ENCODE measurements around the gene QPCTL.
A peak's percentile ranks its signal among the peaks of the same experiment; 100 is the strongest.
"Not testable (repeated sequence)": the region's sequence is repeated elsewhere in the genome, so short reads cannot be mapped to it uniquely, and the experiment has no call there.

The QPCTL gene

DNA sequence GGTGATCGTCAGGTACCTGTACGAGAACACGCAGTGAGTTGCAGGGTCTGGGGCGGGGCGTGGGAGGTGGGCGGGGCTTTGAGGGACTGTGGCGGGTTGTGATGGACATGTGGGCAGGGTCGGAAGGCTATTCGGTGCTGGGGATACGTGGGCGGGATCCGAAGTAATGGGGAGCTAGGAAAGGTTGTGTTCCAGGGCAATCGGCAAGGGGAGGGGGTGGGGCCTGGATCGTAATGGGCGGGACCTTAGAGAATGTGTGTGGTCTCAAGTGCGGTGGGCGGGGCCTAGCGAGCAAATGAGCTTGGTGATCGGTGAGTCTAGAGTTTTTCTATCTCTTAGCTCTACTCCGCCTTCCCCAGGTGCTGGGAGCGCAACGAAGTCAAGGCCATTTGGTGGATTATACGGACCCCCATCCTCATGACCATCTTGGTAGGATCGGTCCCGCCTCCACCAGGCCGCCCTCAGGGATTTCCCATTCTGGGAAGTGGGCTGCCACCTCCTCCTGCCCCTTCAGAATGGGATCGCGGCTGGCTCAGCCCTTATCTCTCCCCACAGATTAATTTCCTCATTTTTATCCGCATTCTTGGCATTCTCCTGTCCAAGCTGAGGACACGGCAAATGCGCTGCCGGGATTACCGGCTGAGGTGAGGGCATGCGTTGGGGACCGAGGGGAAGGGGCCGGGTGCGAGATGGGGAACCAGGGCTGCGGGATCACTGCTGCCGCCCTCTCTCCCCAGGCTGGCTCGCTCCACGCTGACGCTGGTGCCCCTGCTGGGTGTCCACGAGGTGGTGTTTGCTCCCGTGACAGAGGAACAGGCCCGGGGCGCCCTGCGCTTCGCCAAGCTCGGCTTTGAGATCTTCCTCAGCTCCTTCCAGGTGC, 14.9 kb upstream of the QPCTL start:
- Histone ChIP-seq H3K4me1 (ENCODE audit: control insufficient read depth, insufficient read depth, low read length) (peaks cover 9% of the 10 kb centered on the region), H3K9me3 (ENCODE audit: control insufficient read depth, low read length) (no peaks in the 10 kb centered on the region), H3K9ac (ENCODE audit: low read length) (no peak overlapping the region), H3K4me3 (ENCODE audit: low read length) (no peak overlapping the region), H3K27me3 (replicated peaks; ENCODE audit: control insufficient read depth, insufficient read depth, low read length) (peaks cover 24% of the 10 kb centered on the region), H3K36me3 (ENCODE audit: control insufficient read depth, insufficient read depth, low read length, severe bottlenecking) (no peaks in the 10 kb centered on the region)
- peak; percentile 63 for DNase-seq (ENCODE audit: low read depth)

DNA sequence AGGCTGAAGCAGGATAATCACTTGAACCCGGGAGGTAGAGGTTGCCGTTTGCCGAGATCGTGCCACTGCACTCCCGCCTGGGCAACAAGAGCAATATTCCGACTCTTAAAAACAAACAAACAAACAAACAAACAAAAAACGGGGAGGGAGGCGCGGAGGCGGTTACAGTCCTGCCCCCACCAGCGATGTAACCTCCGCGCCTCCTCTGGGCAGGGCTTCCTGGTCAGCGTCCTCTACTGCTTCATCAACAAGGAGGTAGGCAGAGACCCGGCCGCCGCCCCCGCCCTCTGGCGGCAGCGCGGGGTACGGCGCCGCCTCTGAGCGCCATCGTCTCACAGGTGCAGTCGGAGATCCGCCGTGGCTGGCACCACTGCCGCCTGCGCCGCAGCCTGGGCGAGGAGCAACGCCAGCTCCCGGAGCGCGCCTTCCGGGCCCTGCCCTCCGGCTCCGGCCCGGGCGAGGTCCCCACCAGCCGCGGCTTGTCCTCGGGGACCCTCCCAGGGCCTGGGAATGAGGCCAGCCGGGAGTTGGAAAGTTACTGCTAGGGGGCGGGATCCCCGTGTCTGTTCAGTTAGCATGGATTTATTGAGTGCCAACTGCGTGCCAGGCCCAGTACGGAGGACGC, 11.0 kb upstream of the QPCTL start:
- Histone ChIP-seq H3K9me3 (ENCODE audit: control insufficient read depth, low read length) (no peaks in the 10 kb centered on the region), H3K36me3 (ENCODE audit: control insufficient read depth, insufficient read depth, low read length, severe bottlenecking) (peaks cover 20% of the 10 kb centered on the region), H3K27me3 (replicated peaks; ENCODE audit: control insufficient read depth, insufficient read depth, low read length) (peaks cover 14% of the 10 kb centered on the region), H3K4me1 (ENCODE audit: control insufficient read depth, insufficient read depth, low read length) (peaks cover 9% of the 10 kb centered on the region), H3K9ac (ENCODE audit: low read length) (peak overlapping the region; percentile 58), H3K4me3 (ENCODE audit: low read length) (peak overlapping the region; percentile 77)
- peak; percentile 90 for DNase-seq (ENCODE audit: low read depth)

DNA sequence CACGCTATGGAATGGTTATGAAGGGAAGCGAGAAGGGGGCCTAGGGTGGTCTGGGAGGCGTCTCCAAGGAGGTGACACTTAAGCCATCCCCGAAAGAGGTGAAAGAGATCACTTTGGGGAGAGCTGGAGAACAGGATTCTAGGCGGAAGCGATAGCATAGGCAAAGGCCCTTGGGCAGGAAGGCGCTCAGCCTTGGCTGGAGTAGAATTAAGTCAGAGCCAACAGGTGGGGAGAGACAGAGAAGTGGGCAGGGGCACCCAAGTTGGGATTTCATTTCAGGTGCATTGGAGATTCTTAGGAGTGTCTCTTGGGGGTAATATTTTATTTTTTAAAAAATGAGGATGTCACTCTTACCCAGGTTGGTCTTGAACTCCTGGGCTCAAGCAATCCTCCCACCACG, 10.3 kb upstream of the QPCTL start:
- H3K36me3 ChIP-seq (ENCODE audit: control insufficient read depth, insufficient read depth, low read length, severe bottlenecking) = peaks cover 24% of the 10 kb centered on the region
- no peak for DNase-seq (ENCODE audit: low read depth)
- peaks cover 9% of the 10 kb centered on the region for H3K27me3 ChIP-seq (replicated peaks; ENCODE audit: control insufficient read depth, insufficient read depth, low read length)
- peaks cover 9% of the 10 kb centered on the region for H3K4me1 ChIP-seq (ENCODE audit: control insufficient read depth, insufficient read depth, low read length)
- no peak overlapping the region for H3K4me3 ChIP-seq (ENCODE audit: low read length)
- H3K9ac ChIP-seq (ENCODE audit: low read length) = peak overlapping the region; percentile 58
- no peaks in the 10 kb centered on the region for H3K9me3 ChIP-seq (ENCODE audit: control insufficient read depth, low read length)

DNA sequence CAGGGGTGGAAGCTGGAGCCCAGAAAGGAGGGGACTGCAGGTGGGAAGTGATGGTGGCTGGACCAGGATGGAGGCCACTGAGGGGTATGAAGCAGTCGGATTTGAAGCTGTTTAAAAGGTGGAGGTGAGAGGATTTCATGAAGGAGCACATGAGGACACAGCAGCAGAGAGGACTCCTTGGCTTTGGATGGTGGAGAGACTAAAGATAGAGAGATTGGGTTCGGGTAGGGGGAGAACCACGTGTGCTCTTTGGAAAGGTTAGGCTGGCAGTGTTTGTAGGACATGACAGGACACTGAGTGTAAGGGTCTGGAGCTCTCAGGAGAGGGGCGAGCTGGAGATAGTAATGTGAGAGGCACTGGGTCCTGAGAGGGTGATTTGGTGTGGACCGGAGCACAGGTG, 9.6 kb upstream of the QPCTL start:
- Histone ChIP-seq H3K9me3 (ENCODE audit: control insufficient read depth, low read length) (no peaks in the 10 kb centered on the region), H3K27me3 (replicated peaks; ENCODE audit: control insufficient read depth, insufficient read depth, low read length) (peaks cover 3% of the 10 kb centered on the region), H3K4me1 (ENCODE audit: control insufficient read depth, insufficient read depth, low read length) (peaks cover 4% of the 10 kb centered on the region), H3K36me3 (ENCODE audit: control insufficient read depth, insufficient read depth, low read length, severe bottlenecking) (peaks cover 32% of the 10 kb centered on the region), H3K4me3 (ENCODE audit: low read length) (no peak overlapping the region), H3K9ac (ENCODE audit: low read length) (no peak overlapping the region)
- no peak for DNase-seq (ENCODE audit: low read depth)

DNA sequence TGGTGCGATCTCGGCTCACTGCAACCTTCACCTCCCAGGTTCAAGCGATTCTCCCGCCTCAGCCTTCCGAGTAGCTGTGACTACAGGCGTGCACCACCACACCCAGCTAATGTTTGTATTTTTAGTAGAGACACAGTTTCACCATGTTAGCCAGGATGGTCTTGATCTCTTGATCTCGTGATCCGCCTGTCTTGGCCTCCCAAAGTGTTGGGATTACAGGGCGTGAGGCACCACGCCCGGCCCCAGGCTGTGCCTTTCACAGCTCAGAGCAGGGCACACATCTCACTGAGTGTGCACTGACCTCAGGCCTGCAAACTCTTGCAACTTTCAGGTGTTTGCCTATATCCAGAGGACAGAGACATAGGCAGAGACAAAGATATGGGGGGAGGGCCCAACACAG, 7.4 kb upstream of the QPCTL start:
- not testable (repeated sequence) for H3K27me3 ChIP-seq (replicated peaks; ENCODE audit: control insufficient read depth, insufficient read depth, low read length); DNase-seq (ENCODE audit: low read depth); H3K4me1 ChIP-seq (ENCODE audit: control insufficient read depth, insufficient read depth, low read length); H3K9me3 ChIP-seq (ENCODE audit: control insufficient read depth, low read length); H3K4me3 ChIP-seq (ENCODE audit: low read length); H3K9ac ChIP-seq (ENCODE audit: low read length)
- H3K36me3 ChIP-seq (ENCODE audit: control insufficient read depth, insufficient read depth, low read length, severe bottlenecking) = peaks cover 40% of the 10 kb centered on the region

DNA sequence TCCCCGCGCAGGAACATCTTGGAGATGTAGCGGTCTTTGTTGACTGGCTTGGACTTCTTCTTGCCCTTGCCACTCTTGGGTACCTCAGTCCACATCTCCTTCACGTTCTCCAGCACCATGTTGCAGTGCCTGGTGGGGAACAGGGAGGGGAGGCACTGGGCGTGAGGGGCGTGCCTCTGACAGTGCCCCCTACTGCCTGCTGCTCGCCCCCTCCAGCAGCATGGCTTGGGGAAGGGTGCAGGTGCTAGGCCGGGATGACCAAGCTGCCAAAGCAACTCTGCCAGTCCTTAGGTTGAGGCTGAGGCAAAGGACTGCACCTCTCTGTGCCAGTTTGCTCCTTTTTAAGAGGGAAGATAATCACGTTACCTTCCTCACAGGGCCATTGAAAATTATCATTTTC, 4.9 kb upstream of the QPCTL start:
- H3K27me3 ChIP-seq (replicated peaks; ENCODE audit: control insufficient read depth, insufficient read depth, low read length) = no peaks in the 10 kb centered on the region
- no peak for DNase-seq (ENCODE audit: low read depth)
- no peak overlapping the region for H3K9ac ChIP-seq (ENCODE audit: low read length)
- no peak overlapping the region for H3K4me3 ChIP-seq (ENCODE audit: low read length)
- H3K9me3 ChIP-seq (ENCODE audit: control insufficient read depth, low read length) = no peaks in the 10 kb centered on the region
- peaks cover 40% of the 10 kb centered on the region for H3K36me3 ChIP-seq (ENCODE audit: control insufficient read depth, insufficient read depth, low read length, severe bottlenecking)
- peaks cover 6% of the 10 kb centered on the region for H3K4me1 ChIP-seq (ENCODE audit: control insufficient read depth, insufficient read depth, low read length)

DNA sequence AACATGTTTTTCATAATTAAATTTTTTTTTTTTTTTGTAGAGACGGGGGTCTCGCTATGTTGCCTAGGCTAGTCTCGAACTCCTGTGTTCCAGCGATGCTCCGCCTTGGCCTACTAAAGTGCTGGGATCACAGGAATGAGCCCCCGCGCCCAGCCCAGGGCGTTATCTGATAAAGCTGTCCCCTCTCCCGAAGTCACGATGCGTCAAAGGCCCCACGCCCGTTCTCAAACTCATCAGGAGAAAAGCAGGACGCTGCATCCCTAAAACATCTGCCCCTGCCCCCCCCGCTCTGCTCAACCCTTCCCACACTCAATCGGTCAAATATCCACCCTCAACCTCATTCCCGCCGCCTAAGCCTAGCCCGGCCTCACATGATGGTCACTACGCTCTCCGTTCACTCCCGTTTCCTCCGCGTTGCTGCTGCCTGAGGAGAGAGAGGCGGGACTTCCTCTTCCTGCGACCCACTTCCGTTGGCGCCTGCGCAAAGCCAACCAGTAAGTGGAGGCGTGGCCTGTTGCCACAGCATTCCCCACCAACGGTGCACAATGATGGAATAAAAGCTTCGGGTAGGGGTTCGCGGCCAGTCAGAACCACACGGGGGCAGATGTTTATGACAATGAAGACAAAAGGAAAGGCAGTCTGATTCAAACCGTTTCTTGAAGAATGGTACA, 815 bp upstream of the QPCTL start, which contains the start of gene SNRPD2:
TSS of gene SNRPD2 (minus strand) at position 438 of the 671 bp plus-strand sequence. CDS start at position 373, 65 bp downstream.
- DNase-seq (ENCODE audit: low read depth) = peak; percentile 98
- peak within 1 kb of the TSS; percentile 94 for H3K4me3 ChIP-seq (ENCODE audit: low read length)

DNA sequence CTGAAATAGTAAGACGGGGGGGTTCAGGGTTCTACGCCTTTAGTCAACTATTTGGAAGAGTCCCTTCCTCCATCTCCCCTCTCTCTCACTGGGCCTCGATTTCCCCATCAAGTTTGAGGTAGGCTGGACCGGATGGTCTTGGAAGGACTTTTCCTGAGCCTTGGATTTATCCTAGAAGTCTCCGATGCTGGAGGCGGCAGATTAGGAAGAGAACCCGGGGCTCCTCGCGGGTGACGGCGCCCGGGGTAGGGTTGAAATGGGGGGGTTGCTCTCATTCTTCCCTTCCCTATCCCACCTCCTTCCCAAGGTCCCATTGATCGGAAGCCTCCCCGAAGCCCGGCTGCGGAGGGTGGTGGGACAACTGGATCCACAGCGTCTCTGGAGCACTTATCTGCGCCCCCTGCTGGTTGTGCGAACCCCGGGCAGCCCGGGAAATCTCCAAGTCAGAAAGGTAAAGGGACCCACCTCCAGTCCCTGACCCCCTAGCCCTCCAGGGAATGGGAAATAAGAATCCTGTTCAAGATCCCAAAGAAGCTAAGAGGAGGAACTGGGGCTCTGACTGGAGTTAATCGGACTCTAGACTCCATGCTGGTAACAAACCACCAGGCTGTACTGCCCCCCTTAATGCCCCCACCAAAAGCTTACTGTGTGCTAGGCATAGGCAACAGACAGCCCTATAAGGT, 781 bp downstream of the QPCTL start:
- no peaks in the 10 kb centered on the region for H3K27me3 ChIP-seq (replicated peaks; ENCODE audit: control insufficient read depth, insufficient read depth, low read length)
- peak overlapping the region; percentile 90 for H3K9ac ChIP-seq (ENCODE audit: low read length)
- H3K36me3 ChIP-seq (ENCODE audit: control insufficient read depth, insufficient read depth, low read length, severe bottlenecking) = peaks cover 4% of the 10 kb centered on the region
- DNase-seq (ENCODE audit: low read depth) = peak; percentile 95
- peaks cover 8% of the 10 kb centered on the region for H3K4me1 ChIP-seq (ENCODE audit: control insufficient read depth, insufficient read depth, low read length)
- H3K9me3 ChIP-seq (ENCODE audit: control insufficient read depth, low read length) = no peaks in the 10 kb centered on the region
- peak overlapping the region; percentile 94 for H3K4me3 ChIP-seq (ENCODE audit: low read length)

More for the DNA sequence above, 815 bp upstream of the QPCTL start, which contains the start of gene SNRPD2:
- Histone ChIP-seq H3K9me3 (ENCODE audit: control insufficient read depth, low read length) (no peaks in the 10 kb centered on the region), H3K4me1 (ENCODE audit: control insufficient read depth, insufficient read depth, low read length) (peaks cover 8% of the 10 kb centered on the region), H3K9ac (ENCODE audit: low read length) (peak within 1 kb of the TSS; percentile 94), H3K36me3 (ENCODE audit: control insufficient read depth, insufficient read depth, low read length, severe bottlenecking) (peaks cover 19% of the 10 kb centered on the region), H3K27me3 (replicated peaks; ENCODE audit: control insufficient read depth, insufficient read depth, low read length) (no peaks in the 10 kb centered on the region)

DNA sequence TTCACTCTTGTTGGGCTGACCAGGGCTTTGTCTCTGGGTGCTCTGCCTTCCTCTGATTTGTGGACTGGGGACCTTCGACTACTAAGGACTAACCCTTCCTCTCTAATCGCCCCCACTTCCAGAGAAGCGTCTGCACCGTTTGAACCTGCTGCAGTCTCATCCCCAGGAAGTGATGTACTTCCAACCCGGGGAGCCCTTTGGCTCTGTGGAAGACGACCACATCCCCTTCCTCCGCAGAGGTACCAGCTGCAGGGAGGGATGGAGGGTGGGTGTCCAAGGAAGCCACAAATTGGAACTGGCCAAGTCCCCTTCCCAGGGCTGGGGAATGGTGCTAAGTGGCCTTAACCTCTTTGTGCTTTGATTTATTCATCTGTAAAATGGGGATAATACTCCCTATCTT, 9.2 kb downstream of the QPCTL start:
- H3K4me3 ChIP-seq (ENCODE audit: low read length) = no peak overlapping the region
- no peak overlapping the region for H3K9ac ChIP-seq (ENCODE audit: low read length)
- H3K27me3 ChIP-seq (replicated peaks; ENCODE audit: control insufficient read depth, insufficient read depth, low read length) = no peaks in the 10 kb centered on the region
- no peak for DNase-seq (ENCODE audit: low read depth)
- peaks cover 13% of the 10 kb centered on the region for H3K36me3 ChIP-seq (ENCODE audit: control insufficient read depth, insufficient read depth, low read length, severe bottlenecking)
- no peaks in the 10 kb centered on the region for H3K4me1 ChIP-seq (ENCODE audit: control insufficient read depth, insufficient read depth, low read length)
- no peaks in the 10 kb centered on the region for H3K9me3 ChIP-seq (ENCODE audit: control insufficient read depth, low read length)

DNA sequence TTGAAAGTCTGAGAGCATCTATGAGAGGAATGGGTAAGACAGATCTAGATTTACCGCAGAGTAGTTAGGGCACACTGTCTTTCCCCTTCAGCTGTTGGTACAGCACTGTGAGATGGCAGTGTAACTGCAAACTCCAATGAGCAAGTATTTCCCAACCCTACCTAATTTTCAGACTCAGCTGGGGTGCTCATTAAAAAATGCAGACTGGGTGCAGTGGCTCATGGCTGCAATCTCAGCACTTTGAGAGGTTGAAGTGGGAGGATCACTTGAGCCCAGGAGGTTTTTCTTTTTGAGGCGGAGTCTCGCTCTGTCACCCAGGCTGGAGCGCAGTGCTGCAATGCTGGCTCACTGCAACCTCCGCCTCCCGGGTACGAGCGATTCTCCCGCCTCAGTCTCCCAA, 12.6 kb downstream of the QPCTL start:
- peaks cover 13% of the 10 kb centered on the region for H3K36me3 ChIP-seq (ENCODE audit: control insufficient read depth, insufficient read depth, low read length, severe bottlenecking)

More for the DNA sequence above, 12.6 kb downstream of the QPCTL start:
- Histone ChIP-seq H3K27me3 (replicated peaks; ENCODE audit: control insufficient read depth, insufficient read depth, low read length) (no peaks in the 10 kb centered on the region), H3K9me3 (ENCODE audit: control insufficient read depth, low read length) (no peaks in the 10 kb centered on the region), H3K4me1 (ENCODE audit: control insufficient read depth, insufficient read depth, low read length) (no peaks in the 10 kb centered on the region), H3K9ac (ENCODE audit: low read length) (no peak overlapping the region), H3K4me3 (ENCODE audit: low read length) (no peak overlapping the region)
- DNase-seq (ENCODE audit: low read depth) = no peak
